Pancreas (tissue), 10 donors: ENCODE results near the gene GDPD5. TPM values are rescaled to one million over a fixed set of nuclear protein-coding genes. Genes with fewer than 3 reads are reported as not detected.
A peak's percentile ranks its signal among the peaks of the same experiment; 100 is the strongest.

Experiments used
- ATAC-seq, 4 donors: fragments of 200-7000 bp; cut with Tn5 transposase; one replicate each; pipeline versions ENCODE4 v1.8.0 to v1.9.1; 2020; ENCODE audit warnings: mild to moderate bottlenecking in 4 of 4, moderate library complexity in 4 of 4
- DNase-seq, 6 donors: peaks; one replicate each; pipeline ENCODE4 v3.0.0-alpha.2; 2020
- FAIRE-seq: peaks from 2 replicates; lab custom pipeline; 2012; peaks lifted over from hg19 to GRCh38; lab: Jason Lieb, UNC
- H3K27ac ChIP-seq, 4 donors: fragments of 200-600 bp; sonication (generic); 1 replicate in 3 of 4; 2 replicates in 1 of 4; pipeline versions ENCODE4 v1.5.0 to v1.8.0; 2020
- H3K27me3 ChIP-seq, 4 donors: fragments of 200-600 bp; one replicate each; pipeline ENCODE4 v1.8.0; 2021
- H3K36me3 ChIP-seq, 3 donors: fragments of 200-600 bp; sonication (generic) in 1 of 3; one replicate each; pipeline versions ENCODE4 v1.5.0 to v1.8.0; 2020 to 2021
- H3K4me1 ChIP-seq, 3 donors: fragments of 200-600 bp; one replicate each; pipeline ENCODE4 v1.8.0; 2021
- H3K4me3 ChIP-seq, 4 donors: fragments of 200-600 bp; sonication (generic) in 2 of 4; one replicate each; pipeline versions ENCODE4 v1.5.0 to v1.8.0; 2020 to 2021
- H3K9me3 ChIP-seq, 4 donors: fragments of 200-600 bp; one replicate each; pipeline ENCODE4 v1.8.0; 2021
- WGBS, 2 donors: extraction: QIAGEN DNeasy Blood & Tissue Kit; methylation state at CpG; one replicate each; pipeline ENCODE4 v1.1.7; 2013; 5-methylcytosine and 5-hydroxymethylcytosine counted together
- intact Hi-C, 3 donors: fragments of 100-400 bp; cut with DNase I; formaldehyde crosslinking; loops; one replicate each; pipeline versions ENCODE4 v1.11.1 to v1.14.2; 2022
- polyA plus RNA-seq, 2 donors: library from polyadenylated mRNA; stranded (reverse); fragments of 200-250 nt; gene quantifications; one replicate each; pipeline ENCODE4 v1.2.3, GENCODE V29; 2013
- total RNA-seq, 6 donors: library from RNA; stranded (reverse); fragmentation: NEBNext Ultra II Directional in 4 of 6; extraction: Animal tissue kit (Norgen Biotek cat#: 25700) in 4 of 6; gene quantifications; one replicate each; pipeline versions ENCODE4 v1.2.1 to v1.2.4, GENCODE V29; 2021 to 2023
- TF ChIP-seq, protein P1 (sequence below), 4 donors: fragments of 200-600 bp; sonication (generic) in 3 of 4; IDR thresholded peaks; one replicate each; pipeline versions ENCODE4 v1.5.0 to v1.8.0; 2021; ENCODE audit warnings: antibody characterized with exemption in 4 of 4
- donor health status: healthy with polysubstance abuse.
- donor health status: DM: no; HTN: no; CAD: no; lungs with moderate emphysema.
- donor health status: DM: no; HTN: no; CAD: no.
- donor health status: control.
- donor health status: control.
- donor health status: Bipolar disorder and iron deficiency.
- donor health status: DM: yes; HTN: yes; CAD: no.
- donor health status: DM: no; HTN: no; CAD: no.
- donor health status: DM: no; HTN: no; CAD: no.
- donor health status: DM: yes; HTN: yes; CAD: no.

Gene GDPD5
- total and polyA plus RNA-seq, 8 donors, result 24.3 to 92.9 (median 32.7) TPM

DNA sequence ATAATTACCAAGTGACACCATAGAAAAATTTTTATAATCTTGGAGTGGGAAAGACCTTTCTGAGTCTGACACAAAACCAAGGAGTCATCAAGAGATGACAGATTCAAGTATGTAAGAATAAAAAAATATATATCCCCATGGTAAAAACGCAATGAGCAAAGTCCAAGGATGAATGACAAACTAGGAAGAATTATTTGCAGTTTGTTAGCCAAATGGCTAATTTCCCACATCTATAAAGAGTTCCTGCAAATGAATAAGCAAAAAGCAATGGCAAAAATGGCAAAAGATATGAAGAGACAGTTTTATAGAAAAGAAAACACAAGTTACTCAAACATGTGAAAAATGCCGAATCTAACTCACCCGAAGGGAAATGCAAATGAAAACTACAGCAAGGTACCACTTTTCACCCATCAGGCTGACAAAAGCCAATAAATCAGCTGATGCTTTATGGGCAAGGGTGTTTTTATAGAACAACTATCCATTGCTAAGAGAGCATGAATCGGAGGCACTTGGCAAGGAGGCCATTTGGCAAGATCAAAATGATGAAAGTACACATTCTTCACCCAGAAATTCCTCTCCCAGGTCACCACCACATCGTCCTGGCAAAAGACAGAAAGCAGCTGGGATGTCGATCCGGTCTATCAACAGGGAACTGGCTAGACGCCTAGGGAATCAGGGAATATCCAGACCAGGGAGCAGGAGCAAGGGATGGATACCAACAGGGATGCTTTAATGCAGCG, 71.7 kb downstream of the GDPD5 start:
- no peak overlapping the region for H3K4me3 ChIP-seq
- 24 to 27% methylated on average over 9 of the region's 9 CpGs for WGBS, 2 donors
- no peak for DNase-seq
- H3K27me3 ChIP-seq, result no peaks in the 10 kb centered on the region
- H3K36me3 ChIP-seq, result no peaks in the 10 kb centered on the region
- H3K4me1 ChIP-seq, result peaks cover 12 to 17% (median 13%) of the 10 kb centered on the region in 3 donors
- H3K27ac ChIP-seq, result peak overlapping the region in 1 of 4 donors; percentile 20
- peak; percentile 47 to 59 (median 53) for ATAC-seq
- no peak for FAIRE-seq
- TF ChIP-seq, protein P1, sequence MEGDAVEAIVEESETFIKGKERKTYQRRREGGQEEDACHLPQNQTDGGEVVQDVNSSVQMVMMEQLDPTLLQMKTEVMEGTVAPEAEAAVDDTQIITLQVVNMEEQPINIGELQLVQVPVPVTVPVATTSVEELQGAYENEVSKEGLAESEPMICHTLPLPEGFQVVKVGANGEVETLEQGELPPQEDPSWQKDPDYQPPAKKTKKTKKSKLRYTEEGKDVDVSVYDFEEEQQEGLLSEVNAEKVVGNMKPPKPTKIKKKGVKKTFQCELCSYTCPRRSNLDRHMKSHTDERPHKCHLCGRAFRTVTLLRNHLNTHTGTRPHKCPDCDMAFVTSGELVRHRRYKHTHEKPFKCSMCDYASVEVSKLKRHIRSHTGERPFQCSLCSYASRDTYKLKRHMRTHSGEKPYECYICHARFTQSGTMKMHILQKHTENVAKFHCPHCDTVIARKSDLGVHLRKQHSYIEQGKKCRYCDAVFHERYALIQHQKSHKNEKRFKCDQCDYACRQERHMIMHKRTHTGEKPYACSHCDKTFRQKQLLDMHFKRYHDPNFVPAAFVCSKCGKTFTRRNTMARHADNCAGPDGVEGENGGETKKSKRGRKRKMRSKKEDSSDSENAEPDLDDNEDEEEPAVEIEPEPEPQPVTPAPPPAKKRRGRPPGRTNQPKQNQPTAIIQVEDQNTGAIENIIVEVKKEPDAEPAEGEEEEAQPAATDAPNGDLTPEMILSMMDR (IDR thresholded peaks at IDR 0.05), result no peak
- intact Hi-C loops, result no loop called here
- H3K9me3 ChIP-seq, result no peaks in the 10 kb centered on the region

DNA sequence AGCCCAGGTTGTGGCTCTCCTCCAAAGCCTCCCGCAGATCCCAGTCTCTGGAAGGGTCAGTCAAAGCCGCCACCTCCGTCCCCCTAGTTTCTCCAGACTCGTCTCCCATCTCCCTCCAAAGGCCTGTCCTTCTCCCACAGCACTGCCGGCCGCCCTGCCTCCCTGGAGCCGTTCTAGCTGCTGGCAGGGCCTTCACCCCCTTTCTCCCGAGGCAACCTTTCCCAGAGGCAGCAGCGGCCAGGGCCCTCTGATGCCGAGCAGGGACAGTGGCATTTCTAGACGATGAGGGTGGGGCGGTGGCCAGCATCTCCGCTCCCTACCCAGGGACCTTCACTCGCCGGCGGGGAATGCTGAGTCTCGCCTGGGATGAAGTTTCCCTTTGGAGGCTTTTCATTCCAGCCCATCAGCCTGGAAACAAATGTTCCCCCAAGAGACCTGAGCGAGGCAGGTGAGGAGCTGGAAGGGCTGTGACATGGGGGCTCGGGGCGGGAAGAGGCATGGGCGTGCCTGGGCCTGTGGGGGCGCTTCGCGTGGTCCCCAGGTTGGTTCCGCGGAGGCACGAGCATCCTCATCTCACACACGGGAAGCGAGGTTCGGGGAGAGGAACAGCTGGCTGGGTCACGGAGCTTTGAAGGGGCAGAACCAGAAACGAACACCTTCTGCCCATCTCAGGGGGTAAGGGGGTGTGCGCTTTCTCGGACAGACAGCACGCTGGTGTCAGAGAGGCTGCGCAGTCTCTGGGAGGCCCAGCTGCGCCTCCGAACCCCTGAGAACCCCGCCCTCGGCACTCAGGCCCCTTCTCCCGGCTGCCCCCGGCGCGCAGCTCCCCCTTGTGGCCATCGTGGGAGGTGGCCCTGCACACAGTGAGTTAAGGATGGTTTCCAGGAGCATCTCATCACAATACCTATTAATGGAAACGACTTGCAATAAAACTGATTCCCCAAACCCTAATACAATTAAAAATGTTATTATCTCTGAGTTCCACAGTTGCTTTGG, 74.6 kb downstream of the GDPD5 start:
- H3K4me3 ChIP-seq, result no peak overlapping the region
- H3K27me3 ChIP-seq, result no peaks in the 10 kb centered on the region
- DNase-seq, result peak in 1 of 6 donors; percentile 55
- ATAC-seq, result no peak
- intact Hi-C loops, result no loop called here
- no peak overlapping the region for H3K27ac ChIP-seq
- H3K9me3 ChIP-seq, result no peaks in the 10 kb centered on the region
- 83% methylated on average over 41 to 46 of the region's 46 CpGs for WGBS, 2 donors
- H3K36me3 ChIP-seq, result no peaks in the 10 kb centered on the region
- FAIRE-seq, result no peak
- TF ChIP-seq, protein P1 (IDR thresholded peaks at IDR 0.05), result peak; percentile 12 to 44 (median 20)
- H3K4me1 ChIP-seq, result peaks cover 12 to 17% (median 13%) of the 10 kb centered on the region in 3 donors

DNA sequence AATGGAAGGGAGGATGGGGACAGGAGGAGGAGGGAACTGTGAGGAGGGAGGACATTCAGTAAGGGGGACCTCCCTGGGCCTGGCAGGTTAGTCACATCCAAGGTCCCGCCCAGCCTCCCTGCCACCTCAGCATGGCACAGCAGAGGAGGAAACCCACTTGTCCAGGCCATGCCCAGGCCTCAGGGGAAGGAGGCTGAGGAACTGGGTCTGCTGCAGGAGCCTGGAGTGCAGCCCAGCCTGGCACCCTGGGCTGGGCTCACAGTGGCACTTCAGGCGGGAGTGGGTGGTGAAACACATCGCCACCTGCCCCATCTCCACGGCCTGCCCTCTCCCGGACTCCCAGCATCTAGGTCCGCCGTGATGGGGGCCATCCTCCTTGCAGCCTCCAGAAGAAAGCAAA, 75.5 kb downstream of the GDPD5 start:
- WGBS, 2 donors, result 91 to 96% methylated on average over 7 of the region's 7 CpGs
- peaks cover 9 to 17% (median 13%) of the 10 kb centered on the region in 3 donors for H3K4me1 ChIP-seq
- no peaks in the 10 kb centered on the region for H3K27me3 ChIP-seq
- H3K36me3 ChIP-seq, result no peaks in the 10 kb centered on the region
- DNase-seq (peak in 1 of 6 donors; percentile 65), ATAC-seq (no peak), FAIRE-seq (no peak)
- TF ChIP-seq, protein P1 (IDR thresholded peaks at IDR 0.05), result no peak
- H3K27ac ChIP-seq, result no peak overlapping the region
- no peaks in the 10 kb centered on the region for H3K9me3 ChIP-seq
- H3K4me3 ChIP-seq, result no peak overlapping the region
- intact Hi-C loops, result no loop called here

DNA sequence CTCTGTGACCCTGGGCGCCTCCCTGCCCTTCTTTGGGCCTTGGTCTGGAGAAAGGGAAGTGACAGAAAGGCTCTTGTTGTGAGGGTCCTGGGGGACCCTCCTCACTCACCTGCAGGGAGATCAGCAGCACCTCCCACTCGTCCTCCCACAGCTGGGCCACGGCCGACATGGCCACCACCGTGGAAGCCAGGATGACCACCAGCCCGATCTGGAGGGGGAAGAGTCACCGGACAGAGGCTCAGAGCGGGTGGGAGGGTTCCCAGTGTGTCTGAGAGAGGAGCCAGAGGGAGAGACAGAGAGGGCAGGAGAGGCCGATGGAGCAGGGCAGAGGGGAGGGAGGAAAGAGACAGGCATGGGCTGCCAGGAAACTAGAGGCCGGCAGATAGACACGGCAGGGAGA, 76.0 kb downstream of the GDPD5 start:
- FAIRE-seq (no peak), DNase-seq (peak in 1 of 6 donors; percentile 52), ATAC-seq (no peak)
- H3K36me3 ChIP-seq, result no peaks in the 10 kb centered on the region
- intact Hi-C loops, result loop anchor here in 2 of 3 donors (10.0 kb wide), 2 partner anchors 55 to 85 kb away; partner anchors contain the start of gene RPS3 (in 1 of the 2)
- H3K9me3 ChIP-seq, result no peaks in the 10 kb centered on the region
- no peak overlapping the region for H3K4me3 ChIP-seq
- peaks cover 5 to 12% (median 11%) of the 10 kb centered on the region in 3 donors for H3K4me1 ChIP-seq
- no peaks in the 10 kb centered on the region for H3K27me3 ChIP-seq
- WGBS, 2 donors, result 89 to 91% methylated on average over 11 of the region's 11 CpGs
- no peak overlapping the region for H3K27ac ChIP-seq
- TF ChIP-seq, protein P1 (IDR thresholded peaks at IDR 0.05), result no peak
